GM12801 (cell line): ENCODE measurements around the gene COPS2.

ENCODE experiments used
- TF ChIP-seq, protein P1 (sequence below): IDR thresholded peaks from one replicate; pipeline ENCODE4 v1.5.1; 2011; ENCODE audit warnings: control low read depth; ENCODE audit not compliant: insufficient read length; ENCODE audit errors: extremely low read depth

Gene COPS2

DNA sequence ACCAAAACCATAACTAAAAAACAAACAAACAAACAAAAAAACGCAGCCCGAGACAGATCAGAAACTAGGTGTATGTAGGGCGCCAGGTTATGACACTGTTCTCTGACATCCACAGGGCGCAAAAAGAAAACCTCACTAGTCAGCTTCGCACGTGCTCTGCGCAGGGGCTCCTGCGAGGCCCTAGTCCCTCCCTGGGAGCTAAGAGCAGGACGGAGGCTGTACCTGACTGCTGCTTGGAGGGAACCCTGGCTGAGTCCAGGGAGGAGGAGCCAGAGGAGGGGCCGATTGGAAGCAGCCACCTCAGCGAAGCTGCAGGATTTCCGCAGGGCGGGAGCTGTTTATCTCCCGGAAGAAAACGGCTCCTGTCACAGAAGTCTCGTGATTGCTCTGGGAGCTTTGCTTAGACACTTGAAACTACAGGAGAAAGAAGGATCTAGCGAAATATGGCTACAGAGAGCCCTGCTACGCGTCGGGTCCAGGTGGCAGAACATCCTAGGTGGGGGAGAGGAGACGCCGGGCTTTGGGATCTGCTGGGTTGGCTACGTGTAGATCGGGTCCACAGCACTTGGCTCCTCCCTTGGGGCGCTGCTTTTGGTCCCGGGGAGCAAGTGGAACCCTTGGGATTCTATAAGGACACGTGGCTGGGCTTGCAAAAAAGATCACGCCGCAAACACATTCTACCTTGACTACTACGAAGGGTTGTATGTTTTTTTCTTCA is 14.6 kb upstream of the COPS2 start, which contains the start of gene GALK2:
GALK2 (plus strand) TSS at position 368 of the 718 bp plus-strand sequence; CDS start at position 444, 76 bp downstream.
- TF ChIP-seq, protein P1, sequence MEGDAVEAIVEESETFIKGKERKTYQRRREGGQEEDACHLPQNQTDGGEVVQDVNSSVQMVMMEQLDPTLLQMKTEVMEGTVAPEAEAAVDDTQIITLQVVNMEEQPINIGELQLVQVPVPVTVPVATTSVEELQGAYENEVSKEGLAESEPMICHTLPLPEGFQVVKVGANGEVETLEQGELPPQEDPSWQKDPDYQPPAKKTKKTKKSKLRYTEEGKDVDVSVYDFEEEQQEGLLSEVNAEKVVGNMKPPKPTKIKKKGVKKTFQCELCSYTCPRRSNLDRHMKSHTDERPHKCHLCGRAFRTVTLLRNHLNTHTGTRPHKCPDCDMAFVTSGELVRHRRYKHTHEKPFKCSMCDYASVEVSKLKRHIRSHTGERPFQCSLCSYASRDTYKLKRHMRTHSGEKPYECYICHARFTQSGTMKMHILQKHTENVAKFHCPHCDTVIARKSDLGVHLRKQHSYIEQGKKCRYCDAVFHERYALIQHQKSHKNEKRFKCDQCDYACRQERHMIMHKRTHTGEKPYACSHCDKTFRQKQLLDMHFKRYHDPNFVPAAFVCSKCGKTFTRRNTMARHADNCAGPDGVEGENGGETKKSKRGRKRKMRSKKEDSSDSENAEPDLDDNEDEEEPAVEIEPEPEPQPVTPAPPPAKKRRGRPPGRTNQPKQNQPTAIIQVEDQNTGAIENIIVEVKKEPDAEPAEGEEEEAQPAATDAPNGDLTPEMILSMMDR, result no peak

DNA sequence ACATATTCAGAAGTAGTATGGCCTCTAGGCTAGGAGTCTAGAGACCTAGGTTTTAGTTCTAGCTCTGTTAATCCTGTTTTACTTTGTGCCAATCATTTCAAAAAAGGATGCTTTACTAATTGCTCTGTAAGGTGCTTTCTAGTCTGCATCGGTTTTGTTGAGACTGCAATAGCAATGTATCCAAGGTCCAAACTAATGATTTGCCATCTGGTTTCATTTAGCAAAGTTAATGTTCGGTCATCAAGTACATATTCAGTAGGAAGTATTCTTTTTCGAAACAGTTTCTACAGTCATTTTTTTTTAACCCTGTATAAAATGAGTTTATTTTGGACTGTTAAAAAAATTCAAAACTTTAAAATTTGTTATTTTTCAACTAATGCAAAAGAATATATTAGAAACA is 12.6 kb upstream of the COPS2 start:
- TF ChIP-seq, protein P1, result no peak

DNA sequence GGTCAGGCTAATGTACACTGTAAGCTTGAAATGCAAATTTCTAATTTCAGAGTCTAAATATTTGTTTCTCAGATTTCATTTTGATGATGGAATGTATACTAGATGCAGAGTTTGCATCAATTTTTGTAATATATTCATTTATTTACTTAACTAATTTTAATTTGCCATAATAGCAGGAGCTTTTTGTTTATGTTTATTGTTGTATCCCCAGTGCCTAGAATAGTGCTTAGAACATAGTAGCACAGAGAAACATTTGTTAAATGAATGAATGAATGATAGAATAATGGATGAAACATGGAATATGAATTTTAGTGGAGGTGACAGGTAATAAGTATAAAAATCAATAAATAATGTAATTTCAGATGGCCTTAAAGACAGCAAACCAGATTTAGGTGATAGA is 9.5 kb upstream of the COPS2 start:
- TF ChIP-seq, protein P1, result no peak

DNA sequence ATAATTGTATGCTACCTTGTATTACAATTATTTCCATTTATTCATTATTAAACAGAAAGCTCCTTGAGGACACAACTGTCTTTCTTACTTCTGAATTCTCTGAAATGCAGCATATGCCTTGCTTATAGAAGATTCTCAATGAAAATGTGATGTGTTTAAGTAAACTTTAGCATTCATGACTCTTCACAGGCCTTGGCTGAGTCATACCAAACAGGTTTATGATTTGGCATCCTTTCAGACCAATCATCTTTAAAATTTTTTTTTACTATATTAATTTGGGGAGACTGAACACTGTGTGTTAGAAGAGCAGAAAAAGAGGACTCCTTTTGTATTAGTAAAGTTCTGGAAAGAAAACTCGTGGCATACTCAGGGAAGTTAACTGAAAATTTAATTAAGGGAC is 8.3 kb upstream of the COPS2 start:
- TF ChIP-seq, protein P1, result no peak

DNA sequence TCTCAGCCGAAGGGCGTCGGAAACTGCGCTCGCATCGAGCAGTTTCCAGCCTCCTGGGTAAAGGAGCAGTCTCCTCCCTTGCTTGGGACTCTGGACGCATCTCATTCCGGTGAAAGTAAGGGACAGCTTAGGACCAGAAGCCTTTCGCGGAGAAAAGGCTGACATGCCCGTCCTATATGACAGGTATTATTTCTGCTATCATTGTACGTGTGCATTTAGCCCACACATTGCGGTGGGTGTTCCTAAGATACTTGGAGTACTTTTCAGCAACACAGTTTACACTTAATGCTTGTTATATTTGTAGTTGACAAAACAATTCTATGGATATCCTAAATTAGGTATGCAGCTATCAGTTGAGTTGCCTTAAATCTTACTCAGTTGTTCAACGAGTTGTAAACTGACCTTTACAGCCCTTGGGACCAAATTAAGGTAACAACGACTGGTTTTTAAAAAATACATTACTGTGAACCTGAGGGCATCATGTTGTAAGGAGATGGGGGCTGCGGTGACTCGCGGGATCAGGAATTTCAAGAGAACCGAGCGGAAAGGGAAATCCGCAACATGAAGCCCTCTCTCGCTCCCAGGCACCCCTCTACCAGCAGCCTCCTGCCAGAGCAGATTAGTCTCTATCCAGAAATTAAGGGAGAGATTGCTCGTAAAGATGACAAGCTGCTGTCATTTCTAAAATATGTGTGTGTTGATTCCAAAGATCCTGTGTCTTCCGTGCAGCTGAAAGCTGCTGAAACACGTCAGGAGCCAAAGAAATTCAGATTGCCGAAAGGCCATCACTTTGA is 632 bp upstream of the COPS2 start:
- TF ChIP-seq, protein P1, result no peak

DNA sequence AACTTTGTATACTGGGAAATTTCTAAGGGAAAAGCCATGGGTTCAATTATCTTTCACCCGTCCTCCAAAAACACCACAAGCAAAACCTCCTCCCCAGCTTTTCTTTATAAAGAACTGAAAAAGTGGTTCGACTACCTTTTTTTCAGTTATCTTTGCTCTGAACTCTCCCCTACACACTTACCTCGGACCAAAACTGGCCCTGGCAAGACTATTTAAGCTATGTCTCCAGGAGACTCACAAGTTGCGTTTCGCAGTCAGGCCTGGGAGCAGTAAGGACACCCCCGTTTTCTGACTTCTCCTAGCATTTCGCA is 645 bp downstream of the COPS2 start:
- TF ChIP-seq, protein P1, result no peak

DNA sequence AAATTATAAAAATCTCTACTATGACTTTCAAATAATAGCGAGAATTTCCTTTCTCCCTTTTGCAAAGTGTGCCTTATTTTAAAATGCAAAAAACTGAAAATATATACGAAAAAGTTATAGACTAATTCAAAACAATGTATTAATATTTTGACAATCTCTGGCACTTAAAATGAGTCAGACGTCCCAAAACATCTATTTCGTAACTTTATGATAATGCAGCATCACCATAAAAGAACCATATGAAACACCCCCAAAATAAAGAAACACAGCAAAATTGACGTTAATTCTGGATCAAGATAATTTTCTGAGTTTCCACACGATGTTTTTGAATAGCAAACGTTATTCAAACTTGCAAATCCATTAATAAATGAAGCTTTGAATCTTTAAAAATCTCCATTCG is 1.0 kb downstream of the COPS2 start:
- TF ChIP-seq, protein P1, result no peak
